NCI-H460 (cell line): Measurements from ENCODE around the gene KRTAP22-1. TPM values are rescaled to one million over a fixed set of nuclear protein-coding genes. Genes with fewer than 3 reads are reported as not detected.

Experiments
- DNase-seq: peaks from one replicate; pipeline ENCODE4 v3.0.0-alpha.2; 2016; ENCODE audit warnings: low read depth; ENCODE audit errors: extremely low read depth
- polyA plus RNA-seq: library from polyadenylated mRNA; depleted of rRNA; stranded (reverse); fragments of >200 nt; gene quantifications from 2 replicates; pipeline ENCODE4 v1.2.3, GENCODE V29; 2014; cell fraction: nucleus; rRNA removed
- total RNA-seq: library from RNA; depleted of rRNA; stranded (reverse); fragments of >200 nt; shearing (Covaris generic); gene quantifications from 2 replicates; pipeline ENCODE4 v1.2.3, GENCODE V29; 2014; rRNA removed

KRTAP22-1 gene
- not detected in 2 replicates for total RNA-seq
- not detected in 2 replicates for polyA plus RNA-seq

- DNase-seq, result no peak
Measured at GRCh38 chr21:30600787-30601186, at the start of gene KRTAP22-1. KRTAP22-1 (plus strand) TSS chr21:30601087.

- no peak for DNase-seq
Measured at GRCh38 chr21:30552782-30553181, 48.1 kb upstream of the KRTAP22-1 start.

- DNase-seq, result no peak
Measured at GRCh38 chr21:30555095-30555494, 45.8 kb upstream of the KRTAP22-1 start.

- no peak for DNase-seq
Measured at GRCh38 chr21:30561264-30561895, 39.5 kb upstream of the KRTAP22-1 start, which contains the start of gene KRTAP19-7. KRTAP19-7 (minus strand) TSS chr21:30561314; CDS start chr21:30561289, 25 bp downstream.

- no peak for DNase-seq
Measured at GRCh38 chr21:30561957-30562356, 38.9 kb upstream of the KRTAP22-1 start.

GRCh38 chr21:30563072-30563471, 37.8 kb upstream of the KRTAP22-1 start:
- DNase-seq, result no peak

GRCh38 chr21:30563630-30564029, 37.3 kb upstream of the KRTAP22-1 start:
- no peak for DNase-seq

- DNase-seq, result no peak
Measured at GRCh38 chr21:30567617-30568016, 33.3 kb upstream of the KRTAP22-1 start.

GRCh38 chr21:30577766-30578165, 23.1 kb upstream of the KRTAP22-1 start:
- DNase-seq, result no peak

- no peak for DNase-seq
Measured at GRCh38 chr21:30579346-30579745, 21.5 kb upstream of the KRTAP22-1 start.

- no peak for DNase-seq
Measured at GRCh38 chr21:30580132-30580531, 20.8 kb upstream of the KRTAP22-1 start.

GRCh38 chr21:30582870-30583269, 18.0 kb upstream of the KRTAP22-1 start:
- DNase-seq, result no peak

- no peak for DNase-seq
Measured at GRCh38 chr21:30590297-30590696, 10.6 kb upstream of the KRTAP22-1 start, which contains the start of gene KRTAP22-2. KRTAP22-2 (minus strand) TSS chr21:30590397.

- DNase-seq, result no peak
Measured at GRCh38 chr21:30592140-30592539, 8.7 kb upstream of the KRTAP22-1 start, which contains the start of gene KRTAP6-3. KRTAP6-3 (plus strand) TSS chr21:30592440; CDS start chr21:30592446, 6 bp downstream.

- DNase-seq, result no peak
Measured at GRCh38 chr21:30598802-30599201, 2.1 kb upstream of the KRTAP22-1 start, which contains the start of gene KRTAP6-2. KRTAP6-2 (minus strand) TSS chr21:30598902; CDS start chr21:30598874, 28 bp downstream.

GRCh38 chr21:30605968-30606367, 5.1 kb downstream of the KRTAP22-1 start:
- DNase-seq, result no peak

GRCh38 chr21:30612132-30612531, 11.2 kb downstream of the KRTAP22-1 start:
- no peak for DNase-seq

GRCh38 chr21:30613836-30614235, 12.9 kb downstream of the KRTAP22-1 start, which contains the start of gene KRTAP6-1:
KRTAP6-1 (minus strand) TSS chr21:30613930; CDS start chr21:30613904, 26 bp downstream.
- DNase-seq, result no peak

GRCh38 chr21:30615199-30615598, 14.3 kb downstream of the KRTAP22-1 start:
- DNase-seq, result no peak

- no peak for DNase-seq
Measured at GRCh38 chr21:30616125-30616524, 15.2 kb downstream of the KRTAP22-1 start, which contains the start of gene KRTAP20-1. KRTAP20-1 (plus strand) TSS chr21:30616425; CDS start chr21:30616455, 30 bp downstream.

GRCh38 chr21:30620080-30620479, 19.2 kb downstream of the KRTAP22-1 start:
- DNase-seq, result no peak

GRCh38 chr21:30620522-30620921, 19.6 kb downstream of the KRTAP22-1 start, which contains the start of gene KRTAP20-4:
KRTAP20-4 (plus strand) TSS chr21:30620627.
- no peak for DNase-seq
